OCI-LY7 (cell line): Measurements from ENCODE around the gene MAP4K5. TPM values are rescaled to one million over a fixed set of nuclear protein-coding genes. Genes with fewer than 3 reads are reported as not detected.

ENCODE experiments used
- BruUV-seq: library from RNA; stranded (reverse); fragments of 400-500 nt; replicated peaks from 2 replicates; lab custom pipeline; 2021; lab: Mats Ljungman, UMichigan
- CTCF ChIA-PET: fragments of 300-600 bp; sonication (Branson Sonifier 250); formaldehyde crosslinking; loops from one replicate; lab custom pipeline; 2022; ENCODE audit warnings: antibody characterized with exemption; ENCODE audit not compliant: unreplicated experiment; lab: Charles Lee
- POLR2A ChIA-PET: fragments of 300-600 bp; sonication (Branson Sonifier 250); formaldehyde crosslinking; loops from one replicate; lab custom pipeline; 2022; ENCODE audit warnings: antibody characterized with exemption; lab: Charles Lee
- DNase-seq: peaks from one replicate; pipeline ENCODE4 v3.0.0-alpha.2; 2015; ENCODE audit warnings: low spot score
- H2AFZ ChIP-seq: fragments of 200-600 bp; sonication (generic), shearing (Covaris generic); 2 replicates; pipeline ENCODE4 v1.6.1; 2014; ENCODE audit warnings: mild to moderate bottlenecking, antibody characterized with exemption, low read length, moderate library complexity
- H3K27ac ChIP-seq: fragments of 200-600 bp; sonication (generic); 2 replicates; pipeline ENCODE4 v1.5.1; 2014; ENCODE audit warnings: mixed run types, low read depth, mild to moderate bottlenecking, moderate library complexity, low read length, inconsistent platforms; ENCODE audit not compliant: poor library complexity, severe bottlenecking
- H3K36me3 ChIP-seq: fragments of 200-600 bp; sonication (generic); 2 replicates; pipeline ENCODE4 v1.6.1; 2014; ENCODE audit warnings: mild to moderate bottlenecking, antibody characterized with exemption, low read length, moderate library complexity, mixed read lengths; ENCODE audit not compliant: insufficient read depth
- H3K4me1 ChIP-seq: fragments of 200-600 bp; sonication (generic); 2 replicates; pipeline ENCODE4 v1.5.1; 2014; ENCODE audit warnings: mild to moderate bottlenecking, low read length; ENCODE audit not compliant: insufficient read depth, poor library complexity, severe bottlenecking
- H3K4me2 ChIP-seq: fragments of 200-600 bp; sonication (generic); 2 replicates; pipeline ENCODE4 v1.6.1; 2014; ENCODE audit warnings: mild to moderate bottlenecking, low read length
- H3K4me3 ChIP-seq: fragments of 200-600 bp; sonication (generic); 2 replicates; pipeline ENCODE4 v1.5.1; 2014; ENCODE audit warnings: mild to moderate bottlenecking, low read depth, low read length; ENCODE audit not compliant: poor library complexity, severe bottlenecking
- H3K79me2 ChIP-seq: fragments of 200-600 bp; sonication (generic); 2 replicates; pipeline ENCODE4 v1.6.1; 2016; ENCODE audit warnings: low read depth, mild to moderate bottlenecking, low read length, moderate library complexity, mixed read lengths; ENCODE audit not compliant: insufficient read depth
- H3K9me2 ChIP-seq: fragments of 200-600 bp; sonication (generic); 2 replicates; pipeline ENCODE4 v1.6.1; 2016; ENCODE audit warnings: mild to moderate bottlenecking, low read length, mixed read lengths; ENCODE audit not compliant: insufficient read depth
- H3K9me3 ChIP-seq: fragments of 200-600 bp; sonication (generic); 2 replicates; pipeline ENCODE4 v1.6.1; 2014; ENCODE audit warnings: mild to moderate bottlenecking, mixed run types, low read length, mixed read lengths
- H4K20me1 ChIP-seq: fragments of 200-600 bp; sonication (generic); 2 replicates; pipeline ENCODE4 v1.6.1; 2014; ENCODE audit warnings: mild to moderate bottlenecking, antibody characterized with exemption, low read length, moderate library complexity, mixed read lengths; ENCODE audit not compliant: insufficient read depth
- EZH2phosphoT487 ChIP-seq: fragments of 200-600 bp; sonication (generic); IDR thresholded peaks from 2 replicates; pipeline ENCODE4 v1.6.1; 2018; ENCODE audit warnings: low read depth, borderline replicate concordance, mild to moderate bottlenecking, mixed run types, antibody characterized with exemption, low read length, moderate library complexity, mixed read lengths
- intact Hi-C: fragments of 100-400 bp; cut with micrococcal nuclease; formaldehyde crosslinking; loops from one replicate; pipeline ENCODE4 v1.10.0; 2022; ENCODE audit not compliant: unreplicated experiment
- total RNA-seq, 2 experiments: library from RNA; depleted of rRNA in 1 of 2; stranded (reverse); fragments of >200 nt in 1 of 2; shearing (Covaris generic) in 1 of 2; gene quantifications; 2 replicates each; pipeline ENCODE4 v1.2.3, GENCODE V29; 2014 to 2022
- TF ChIP-seq, protein P1 (sequence below): fragments of 200-600 bp; sonication (generic); conservative IDR thresholded peaks from 2 replicates; pipeline ENCODE4 v1.5.1; 2014; ENCODE audit warnings: mild to moderate bottlenecking, antibody characterized with exemption, low read length, moderate library complexity, mixed read lengths

The MAP4K5 gene
- total RNA-seq, 2 experiments from 2014 or later, result 36.7 to 44.0 TPM

DNA sequence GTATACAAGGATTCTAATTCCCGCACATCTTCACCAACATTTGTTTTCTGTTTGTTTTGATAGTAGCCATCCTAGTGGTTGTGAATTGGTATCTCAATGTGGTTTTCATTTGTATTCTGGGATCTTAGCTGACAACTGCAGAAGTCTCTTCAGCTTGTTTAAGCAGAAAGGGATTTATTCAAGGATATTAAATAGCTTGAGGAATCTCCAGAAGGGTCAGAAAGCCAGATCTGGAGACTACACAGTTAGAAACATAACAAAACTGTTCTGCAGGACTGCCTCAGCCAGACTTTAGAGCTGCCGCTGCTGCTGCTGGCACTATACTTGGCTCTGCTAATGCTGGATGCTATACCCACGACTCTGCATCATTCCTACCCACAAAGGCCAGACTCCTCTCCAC lies 122.3 kb downstream of the MAP4K5 start:
- no peaks in the 10 kb centered on the region for H3K36me3 ChIP-seq
- TF ChIP-seq, protein P1, sequence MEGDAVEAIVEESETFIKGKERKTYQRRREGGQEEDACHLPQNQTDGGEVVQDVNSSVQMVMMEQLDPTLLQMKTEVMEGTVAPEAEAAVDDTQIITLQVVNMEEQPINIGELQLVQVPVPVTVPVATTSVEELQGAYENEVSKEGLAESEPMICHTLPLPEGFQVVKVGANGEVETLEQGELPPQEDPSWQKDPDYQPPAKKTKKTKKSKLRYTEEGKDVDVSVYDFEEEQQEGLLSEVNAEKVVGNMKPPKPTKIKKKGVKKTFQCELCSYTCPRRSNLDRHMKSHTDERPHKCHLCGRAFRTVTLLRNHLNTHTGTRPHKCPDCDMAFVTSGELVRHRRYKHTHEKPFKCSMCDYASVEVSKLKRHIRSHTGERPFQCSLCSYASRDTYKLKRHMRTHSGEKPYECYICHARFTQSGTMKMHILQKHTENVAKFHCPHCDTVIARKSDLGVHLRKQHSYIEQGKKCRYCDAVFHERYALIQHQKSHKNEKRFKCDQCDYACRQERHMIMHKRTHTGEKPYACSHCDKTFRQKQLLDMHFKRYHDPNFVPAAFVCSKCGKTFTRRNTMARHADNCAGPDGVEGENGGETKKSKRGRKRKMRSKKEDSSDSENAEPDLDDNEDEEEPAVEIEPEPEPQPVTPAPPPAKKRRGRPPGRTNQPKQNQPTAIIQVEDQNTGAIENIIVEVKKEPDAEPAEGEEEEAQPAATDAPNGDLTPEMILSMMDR, result no peak
- no peak for TF ChIP-seq EZH2phosphoT487
- DNase-seq, result no peak
- H4K20me1 ChIP-seq, result no peaks in the 10 kb centered on the region
- no peak overlapping the region for H3K4me2 ChIP-seq
- no peak overlapping the region for H3K4me3 ChIP-seq
- no peak overlapping the region for H3K27ac ChIP-seq
- CTCF ChIA-PET, result no interaction called here
- POLR2A ChIA-PET, result interaction anchor here (0.7 kb wide), 1 partner anchor 47 kb away, joined by 6 read pairs; no protein-coding TSS in a partner anchor
- no peaks in the 10 kb centered on the region for H3K9me2 ChIP-seq
- no peak overlapping the region for H2AFZ ChIP-seq
- BruUV-seq, result no TSS peak
- no peaks in the 10 kb centered on the region for H3K79me2 ChIP-seq
- H3K4me1 ChIP-seq, result no peaks in the 10 kb centered on the region
- H3K9me3 ChIP-seq, result no peaks in the 10 kb centered on the region
- intact Hi-C loops, result no loop called here

DNA sequence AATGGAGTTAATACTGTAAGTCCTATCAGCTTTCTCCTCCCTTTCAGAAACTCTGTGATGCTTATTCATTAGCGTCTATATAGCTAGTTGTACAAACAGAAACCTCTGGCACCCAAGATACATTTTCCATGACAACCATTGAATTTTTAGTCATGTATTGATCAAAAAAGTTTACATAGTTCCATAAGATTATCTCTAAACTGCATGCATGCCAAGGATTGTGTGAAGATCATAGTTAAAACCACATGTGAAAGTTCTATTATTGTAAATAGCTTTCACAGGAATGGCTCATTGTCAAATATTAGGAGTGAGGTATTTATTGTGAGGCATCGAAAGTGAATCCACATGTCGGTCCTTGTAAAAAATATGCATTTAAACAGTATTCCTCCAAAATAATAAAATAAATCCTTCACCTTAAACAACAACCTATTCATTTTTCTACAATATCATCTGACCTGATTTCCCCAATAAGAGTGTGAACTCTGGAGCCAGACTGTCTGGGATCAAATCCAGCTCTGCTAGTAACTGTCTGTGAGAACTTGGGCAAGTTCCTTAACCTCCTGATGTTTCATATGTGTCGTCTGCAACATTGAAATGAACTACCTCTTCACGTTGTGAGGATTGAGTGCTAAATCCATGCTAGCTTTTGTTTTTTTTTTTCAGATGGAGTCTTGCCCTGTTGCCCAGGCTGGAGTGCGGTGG lies 125.1 kb downstream of the MAP4K5 start:
- TF ChIP-seq EZH2phosphoT487, result no peak
- TF ChIP-seq, protein P1, result no peak
- intact Hi-C loops, result no loop called here
- DNase-seq, result no peak
- no peaks in the 10 kb centered on the region for H3K9me3 ChIP-seq
- no peak overlapping the region for H3K27ac ChIP-seq
- H3K4me3 ChIP-seq, result no peak overlapping the region
- POLR2A ChIA-PET, result no interaction called here
- H4K20me1 ChIP-seq, result no peaks in the 10 kb centered on the region
- no peaks in the 10 kb centered on the region for H3K36me3 ChIP-seq
- H3K4me1 ChIP-seq, result no peaks in the 10 kb centered on the region
- no peak overlapping the region for H2AFZ ChIP-seq
- no TSS peak for BruUV-seq
- H3K79me2 ChIP-seq, result no peaks in the 10 kb centered on the region
- CTCF ChIA-PET, result no interaction called here
- H3K4me2 ChIP-seq, result no peak overlapping the region
- H3K9me2 ChIP-seq, result no peaks in the 10 kb centered on the region

DNA sequence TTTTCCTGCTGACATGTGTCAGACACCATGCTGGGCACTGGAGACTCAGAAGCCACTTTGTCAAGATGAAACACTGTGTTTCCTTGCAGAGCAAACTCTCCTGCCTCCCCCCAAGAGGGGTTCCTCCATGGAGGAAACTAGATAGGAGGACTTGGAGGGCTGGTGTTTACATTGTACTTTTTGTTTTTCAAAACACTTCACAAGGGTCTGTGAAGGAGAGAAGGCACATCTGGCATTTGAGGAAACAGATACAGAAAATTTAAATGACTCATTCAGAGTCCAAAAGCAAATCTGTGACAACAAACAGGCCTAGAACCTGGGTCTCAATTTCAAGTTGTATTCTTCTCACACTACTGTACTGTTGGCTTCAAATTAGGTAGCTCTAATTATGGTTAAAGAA lies 128.9 kb downstream of the MAP4K5 start:
- H3K79me2 ChIP-seq, result no peaks in the 10 kb centered on the region
- no peaks in the 10 kb centered on the region for H3K9me3 ChIP-seq
- no peaks in the 10 kb centered on the region for H3K9me2 ChIP-seq
- H3K4me3 ChIP-seq, result no peak overlapping the region
- no peak overlapping the region for H3K27ac ChIP-seq
- no peaks in the 10 kb centered on the region for H3K4me1 ChIP-seq
- CTCF ChIA-PET, result no interaction called here
- no TSS peak for BruUV-seq
- no peak overlapping the region for H2AFZ ChIP-seq
- TF ChIP-seq, protein P1, result no peak
- no peak for TF ChIP-seq EZH2phosphoT487
- no peak overlapping the region for H3K4me2 ChIP-seq
- H3K36me3 ChIP-seq, result no peaks in the 10 kb centered on the region
- no peaks in the 10 kb centered on the region for H4K20me1 ChIP-seq
- POLR2A ChIA-PET, result interaction anchor here (0.9 to 1.0 kb wide), 2 partner anchors 9 to 11 kb away, joined by 3 read pairs; no protein-coding TSS in a partner anchor
- intact Hi-C loops, result no loop called here
- DNase-seq, result no peak
